ENCODE data around the gene LGI2. TPM values are rescaled to one million over a fixed set of nuclear protein-coding genes. Genes with fewer than 3 reads are reported as not detected.
A peak's percentile ranks its signal among the peaks of the same experiment; 100 is the strongest.

LGI2 gene
- total RNA-seq, 1 donor from 2014 or later, result 1.7 TPM

GRCh38 chr4:24992968-24993367 lies 37.8 kb downstream of the LGI2 start:
- no peak for DNase-seq

DNA sequence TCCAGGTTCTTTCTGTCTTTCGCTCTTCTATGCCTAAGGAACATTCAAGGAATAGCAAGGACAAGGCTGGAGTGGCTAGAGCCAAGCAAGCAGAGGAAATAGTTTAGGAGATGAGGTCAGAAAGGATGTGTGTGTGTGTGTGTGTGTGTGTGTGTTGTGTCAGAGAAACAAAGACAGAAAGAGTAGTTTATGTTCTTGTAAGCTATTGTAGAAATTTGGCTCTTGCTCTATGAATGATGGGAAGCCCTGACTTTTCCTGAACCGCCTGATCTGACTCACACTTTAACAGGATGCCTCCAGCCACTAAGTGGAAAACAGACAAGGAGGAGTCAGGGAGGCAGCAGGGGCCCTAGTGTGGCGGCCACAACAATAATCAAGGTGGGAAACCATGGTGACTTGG lies 39.7 kb downstream of the LGI2 start:
- DNase-seq, result no peak

GRCh38 chr4:24989327-24989726 lies 41.4 kb downstream of the LGI2 start:
- DNase-seq, result no peak

GRCh38 chr4:24988776-24989175 lies 42.0 kb downstream of the LGI2 start:
- DNase-seq, result no peak

DNA sequence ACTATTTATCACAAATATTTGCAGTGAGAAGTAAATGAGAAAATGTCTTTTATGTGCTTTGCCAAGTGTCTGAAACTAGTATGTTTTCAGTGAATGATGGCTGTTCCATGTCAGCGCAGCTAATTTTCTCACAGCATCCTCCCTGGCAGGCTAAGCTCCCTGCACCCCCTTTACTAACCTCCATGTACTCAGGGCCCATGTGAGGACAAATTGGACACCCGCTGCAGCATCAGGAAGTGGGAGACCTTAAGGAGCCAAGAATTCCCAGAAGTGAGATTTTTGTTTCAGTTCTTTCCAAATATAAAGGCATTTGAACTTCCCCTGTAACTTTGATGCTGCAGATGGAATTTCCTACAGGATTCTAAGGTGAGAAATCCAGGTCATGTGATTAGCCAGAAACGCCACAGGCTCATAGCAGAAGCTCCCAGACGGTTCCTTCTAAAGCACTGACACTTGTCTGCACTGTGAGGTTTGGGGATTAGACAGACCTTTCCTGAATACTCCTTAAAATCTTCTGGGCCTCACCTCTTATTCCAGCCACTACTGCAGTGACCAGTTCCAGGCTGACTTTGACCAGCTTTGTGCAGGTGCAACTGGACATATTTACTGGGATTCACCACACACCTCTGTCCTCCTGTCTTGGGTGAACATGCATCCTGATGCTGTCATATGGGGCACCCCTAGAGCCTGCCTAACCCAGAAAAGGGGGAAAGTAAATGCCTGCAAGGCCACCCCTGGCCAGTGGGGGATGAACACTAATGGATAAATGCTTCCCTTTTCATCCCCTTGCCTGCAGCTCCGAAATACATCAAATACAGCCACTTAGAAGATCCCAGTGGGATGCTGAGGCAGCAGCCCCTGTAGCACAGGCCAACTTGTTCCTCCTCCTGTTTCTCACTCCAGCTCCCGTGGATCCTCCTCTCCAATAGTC lies 45.9 kb downstream of the LGI2 start:
- no peak for DNase-seq

DNA sequence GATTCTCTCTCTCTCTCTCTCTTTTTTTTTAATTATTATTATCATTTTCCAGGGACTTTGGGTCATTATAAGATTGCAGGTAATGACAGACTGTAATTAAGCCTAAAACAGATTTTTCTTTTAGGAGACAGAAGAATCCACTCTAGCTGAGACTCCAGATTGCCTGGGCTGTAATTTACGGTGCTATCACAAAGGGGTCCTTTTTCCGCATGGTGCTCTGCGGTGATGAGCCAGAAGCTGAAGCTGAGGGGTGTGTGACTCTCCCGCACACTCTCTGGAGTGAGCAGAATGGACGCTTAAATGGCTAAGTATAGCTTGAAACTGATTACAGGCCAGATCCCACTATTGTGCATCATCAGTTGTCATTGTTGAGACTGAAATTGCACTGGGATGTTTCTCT lies 50.0 kb downstream of the LGI2 start:
- no peak for DNase-seq

- DNase-seq, result peak; percentile 40
These were observed 50.6 kb downstream of the LGI2 start for GRCh38 chr4:24980064-24980690.

GRCh38 chr4:24979554-24979953 lies 51.2 kb downstream of the LGI2 start:
- no peak for DNase-seq

DNA sequence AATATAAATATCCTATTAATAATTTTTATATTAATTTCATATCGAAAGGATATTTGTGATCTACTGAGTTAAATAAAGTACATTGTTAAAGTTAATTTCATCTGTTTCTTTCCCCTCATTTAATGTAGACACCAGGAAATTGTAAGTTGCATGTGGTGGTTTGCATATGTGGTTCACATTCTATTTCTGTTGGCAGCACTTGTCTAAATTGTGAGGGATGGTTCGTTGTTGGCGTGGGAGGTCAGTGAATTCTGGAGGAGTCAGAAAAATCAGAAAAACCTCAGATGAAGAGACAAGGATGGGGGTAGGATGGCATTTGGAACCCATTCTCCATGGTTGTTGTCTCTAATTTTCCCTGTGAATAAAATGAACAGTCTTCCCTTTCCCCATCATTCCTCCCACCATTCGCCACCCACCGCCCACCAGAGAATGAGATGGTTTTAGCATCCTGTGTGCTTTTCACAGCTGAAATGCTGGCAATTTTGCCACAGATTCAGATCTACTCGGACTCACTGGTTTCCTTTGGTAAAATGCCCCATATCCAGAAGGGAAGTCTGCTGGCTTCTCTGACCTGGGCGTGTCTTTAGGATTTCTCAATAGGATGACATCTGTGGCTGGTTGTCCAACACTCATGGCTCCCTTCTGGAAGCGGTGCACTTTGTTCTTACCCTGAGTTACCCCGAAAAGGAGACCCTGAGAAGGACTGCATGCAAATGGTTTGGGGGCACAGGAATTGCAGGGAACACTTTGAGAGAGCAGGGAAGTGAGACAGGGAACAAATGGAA lies 52.3 kb downstream of the LGI2 start:
- DNase-seq, result no peak

DNA sequence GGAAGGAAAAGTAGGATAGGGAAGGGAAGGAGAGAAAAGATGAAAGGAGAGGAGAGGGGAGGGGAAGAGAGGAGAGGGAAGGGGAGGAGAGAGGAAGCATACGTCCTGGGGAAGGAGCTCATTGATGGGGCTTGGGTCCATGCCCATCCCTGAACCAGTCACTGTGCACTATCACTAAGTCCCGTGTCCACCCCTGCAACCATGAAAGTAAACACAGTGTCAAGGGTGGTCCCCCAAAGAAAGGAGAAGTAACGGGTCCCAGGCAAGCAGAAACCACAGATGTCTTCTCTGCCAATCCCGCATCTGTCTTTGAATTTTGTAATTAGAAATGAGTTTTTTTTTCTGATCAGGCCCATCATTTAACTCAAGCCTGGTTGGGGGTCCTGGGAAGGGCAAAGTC lies 55.2 kb downstream of the LGI2 start:
- no peak for DNase-seq

GRCh38 chr4:24973747-24974601 lies 56.8 kb downstream of the LGI2 start:
- DNase-seq, result no peak

DNA sequence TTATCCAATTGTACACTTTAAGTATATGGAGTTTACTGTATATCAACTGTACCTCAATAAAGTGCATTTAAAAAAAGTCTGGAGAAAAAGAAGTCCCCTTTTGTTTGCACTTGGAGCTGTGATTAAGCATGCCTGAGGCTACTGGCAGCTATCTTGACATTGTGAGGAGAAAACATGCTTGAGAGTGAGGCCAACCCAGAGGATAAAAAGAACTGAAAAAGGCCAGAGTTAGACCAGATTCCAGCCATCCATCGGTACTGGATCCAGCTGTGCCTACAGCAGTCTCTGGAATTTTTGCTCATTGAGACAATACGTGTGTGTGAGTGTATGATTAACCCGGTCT lies 57.4 kb downstream of the LGI2 start:
- DNase-seq, result no peak

DNA sequence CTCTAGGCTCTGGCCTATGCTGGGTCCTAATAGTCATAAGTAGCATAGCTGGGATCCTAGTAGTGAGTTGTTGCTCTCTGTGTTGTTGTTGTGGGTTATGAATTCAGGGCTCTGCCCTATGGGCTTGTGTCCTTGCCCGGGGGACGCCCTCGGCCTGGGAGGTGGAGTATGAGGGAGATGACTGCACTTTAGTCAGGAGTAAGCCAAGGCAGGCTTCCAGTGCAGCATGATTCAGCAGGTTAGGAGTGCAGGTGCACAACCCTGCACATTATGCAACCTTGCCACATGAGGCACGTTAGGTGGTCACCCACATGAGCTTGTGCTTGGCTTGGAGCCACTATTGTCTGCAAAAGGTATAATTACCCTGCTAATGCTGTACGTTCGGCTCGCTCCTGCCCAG lies 59.6 kb downstream of the LGI2 start:
- DNase-seq, result no peak

GRCh38 chr4:24970635-24971034 lies 60.1 kb downstream of the LGI2 start:
- no peak for DNase-seq

GRCh38 chr4:24970191-24970590 lies 60.6 kb downstream of the LGI2 start:
- no peak for DNase-seq

DNA sequence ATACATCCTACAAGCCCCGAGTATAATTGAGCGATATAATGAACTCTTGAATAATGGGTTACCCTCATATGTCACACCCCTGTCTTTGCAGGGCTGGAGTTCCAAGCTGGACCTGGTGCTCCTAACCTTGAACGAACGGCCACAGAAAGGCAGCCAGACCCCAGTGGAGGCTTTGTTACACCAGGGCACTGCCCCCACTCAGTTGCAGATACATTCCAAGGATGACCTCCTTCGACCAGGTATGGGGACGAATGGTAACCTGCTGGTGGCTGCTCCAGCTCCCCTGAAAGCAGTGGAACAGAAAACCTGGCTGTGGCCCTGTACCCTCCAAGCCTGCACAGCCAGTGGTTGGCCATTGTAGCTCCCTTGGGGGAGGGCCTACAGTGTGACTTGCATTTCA lies 61.3 kb downstream of the LGI2 start:
- no peak for DNase-seq

DNA sequence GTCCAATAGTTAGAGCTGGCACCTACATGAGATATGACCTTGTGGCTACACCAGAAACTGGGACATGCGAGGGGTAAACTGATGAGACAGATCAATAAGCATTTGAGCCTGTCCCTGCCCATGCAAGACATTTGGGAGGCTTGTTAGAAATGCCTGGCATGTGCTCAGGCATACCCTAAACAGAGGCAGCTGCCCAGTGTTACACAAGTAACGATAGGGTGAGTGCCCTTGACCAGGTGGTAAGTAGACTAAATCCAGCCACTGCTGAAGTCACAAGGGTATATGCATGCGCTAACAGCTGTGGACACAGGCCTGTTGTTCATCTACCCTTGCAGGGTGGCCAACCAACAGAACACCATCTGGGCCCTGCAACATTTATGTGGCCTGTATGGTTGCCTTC lies 61.8 kb downstream of the LGI2 start:
- no peak for DNase-seq

DNA sequence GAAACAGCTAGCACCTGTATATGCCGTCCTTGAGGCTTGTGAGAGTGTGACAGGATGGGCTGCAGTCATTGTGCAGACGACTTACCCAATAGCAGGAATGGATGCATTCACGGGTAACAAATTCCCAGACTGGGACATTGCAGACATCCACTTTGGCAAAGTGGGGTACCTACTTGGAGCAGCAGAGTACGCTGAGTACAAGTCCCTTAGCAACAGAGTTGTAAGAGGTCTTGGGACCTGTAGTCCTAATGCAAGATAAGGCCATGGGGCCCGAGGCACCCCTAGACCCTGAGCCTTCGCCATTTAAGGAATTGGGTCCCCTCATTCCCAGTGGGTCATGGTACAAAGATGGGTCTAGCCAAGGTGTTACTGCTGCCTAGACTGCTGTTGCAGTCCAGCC lies 62.5 kb downstream of the LGI2 start:
- DNase-seq, result no peak

DNA sequence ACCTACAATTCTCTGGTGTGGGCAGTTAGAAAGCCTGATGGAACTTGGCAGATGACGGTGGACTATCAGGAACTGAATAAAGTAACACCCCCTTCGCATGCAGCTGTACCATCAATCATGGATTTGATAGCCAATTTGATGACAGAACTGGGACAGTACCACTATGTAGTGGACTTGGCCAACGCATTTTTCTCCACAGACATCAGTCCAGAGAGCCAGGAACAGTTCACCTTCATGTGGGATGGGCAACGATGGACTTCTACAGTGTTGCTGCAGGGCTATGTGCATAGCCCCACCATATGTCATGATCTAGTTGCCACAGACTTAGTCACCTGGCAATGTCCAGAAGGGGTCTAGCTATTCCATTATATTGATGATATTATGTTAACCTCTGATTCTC lies 63.4 kb downstream of the LGI2 start:
- DNase-seq, result no peak

DNA sequence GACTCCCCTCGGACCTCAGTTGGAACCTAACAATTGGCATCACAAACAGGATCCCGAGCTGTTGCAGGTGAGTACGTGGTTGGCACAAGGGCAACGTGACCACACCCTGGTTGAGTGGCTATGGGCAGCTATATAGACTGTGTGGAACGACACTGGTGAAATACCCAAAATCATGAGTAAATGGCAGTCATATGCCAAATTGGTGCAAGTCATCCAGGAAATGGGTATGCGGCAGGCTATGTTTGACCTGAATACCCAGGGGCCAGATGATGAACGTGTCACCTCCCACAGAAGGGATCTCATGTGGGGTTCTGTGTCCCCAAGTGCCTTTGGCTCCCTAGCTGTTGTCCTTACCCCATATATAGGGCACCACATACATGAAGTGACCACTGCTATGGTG lies 64.7 kb downstream of the LGI2 start:
- DNase-seq, result no peak

DNA sequence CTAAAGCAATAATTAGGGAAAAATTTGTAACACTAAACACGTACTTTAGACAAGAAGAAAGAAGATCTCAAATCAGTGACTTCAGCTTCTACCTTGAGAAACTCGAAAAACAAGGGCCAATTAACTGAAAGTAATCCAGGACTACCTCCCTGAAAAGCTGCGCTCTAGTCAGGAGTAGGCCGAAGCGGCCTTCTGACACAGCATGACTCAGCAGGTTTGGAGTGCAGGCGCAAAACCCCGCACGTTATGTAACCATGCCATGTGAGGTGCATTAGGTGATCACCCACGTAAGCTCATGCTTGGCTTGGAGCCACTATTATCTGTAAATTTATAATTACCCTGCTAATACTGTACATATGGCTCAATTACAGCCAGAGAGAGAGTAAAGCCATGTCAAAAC lies 65.1 kb downstream of the LGI2 start:
- no peak for DNase-seq

DNA sequence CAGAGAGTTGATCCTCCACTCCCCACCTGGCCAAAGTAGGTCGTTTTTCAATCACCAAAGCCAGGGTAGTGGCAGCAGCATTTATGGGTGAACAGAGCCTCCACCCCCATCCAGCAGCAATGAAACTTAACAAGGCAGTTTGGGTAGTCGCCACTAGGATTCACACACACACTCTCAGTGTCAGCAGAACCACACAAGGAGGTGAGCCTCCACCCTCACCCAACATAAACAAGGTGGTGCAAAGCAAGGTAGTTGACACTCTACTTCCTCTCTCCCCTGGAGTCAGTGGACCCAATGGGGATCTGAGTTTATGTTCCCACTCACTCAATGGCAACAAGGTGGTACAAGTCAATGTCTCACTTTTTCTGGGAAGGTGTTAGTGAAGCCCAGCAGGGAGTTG lies 67.5 kb downstream of the LGI2 start:
- DNase-seq, result no peak

Measured in occipital lobe (tissue), 2 donors.